Mucosa of rectum (tissue), 2 donors: Measurements from ENCODE around the gene TUBA4A.

Source experiments
- H3K27ac ChIP-seq, 2 donors: one replicate each; pipeline ENCODE4 v1.7.0; 2013; ENCODE audit warnings: inconsistent platforms in 2 of 2, low read depth in 2 of 2, low read length in 2 of 2
- H3K27me3 ChIP-seq, 2 donors: one replicate each; pipeline ENCODE4 v1.7.0; 2013; ENCODE audit warnings: low read length in 2 of 2; ENCODE audit not compliant: control insufficient read depth in 2 of 2, insufficient read depth in 2 of 2
- H3K36me3 ChIP-seq, 2 donors: one replicate each; pipeline ENCODE4 v1.7.0; 2013; ENCODE audit warnings: low read length in 2 of 2; ENCODE audit not compliant: control insufficient read depth in 2 of 2, insufficient read depth in 2 of 2
- H3K4me1 ChIP-seq, 2 donors: one replicate each; pipeline ENCODE4 v1.7.0; 2013; ENCODE audit warnings: low read length in 2 of 2, mild to moderate bottlenecking in 1 of 2; ENCODE audit not compliant: control insufficient read depth in 2 of 2, insufficient read depth in 2 of 2
- H3K4me3 ChIP-seq, 2 donors: one replicate each; pipeline ENCODE4 v1.7.0; 2013; ENCODE audit warnings: low read length in 2 of 2
- H3K9ac ChIP-seq, 2 donors: one replicate each; pipeline ENCODE4 v1.7.0; 2013; ENCODE audit warnings: low read length in 2 of 2, low read depth in 1 of 2, mild to moderate bottlenecking in 1 of 2
- H3K9me3 ChIP-seq, 2 donors: one replicate each; pipeline ENCODE4 v1.7.0; 2013; ENCODE audit warnings: low read length in 2 of 2; ENCODE audit not compliant: control insufficient read depth in 2 of 2
- donor health status: healthy.
- donor health status: Normal muscosa, but diverticular disease.

TUBA4A gene

GRCh38 chr2:219253753-219254589, at the start of gene TUBA4A:
TSS of gene TUBA4A (minus strand) at chr2:219253918. CDS start at chr2:219253858, 60 bp downstream.
- H3K36me3 ChIP-seq, result peaks cover 10 to 14% of the 10 kb centered on the region in 2 donors
- H3K27ac ChIP-seq, result peak within 1 kb of the TSS; percentile 67 to 89
- peak within 1 kb of the TSS; percentile 68 to 89 for H3K4me3 ChIP-seq
- peaks cover 41 to 45% of the 10 kb centered on the region in 2 donors for H3K4me1 ChIP-seq
- peaks cover 0 to 2% of the 10 kb centered on the region in 2 donors for H3K27me3 ChIP-seq
- H3K9me3 ChIP-seq, result no peaks in the 10 kb centered on the region
- H3K9ac ChIP-seq, result peak within 1 kb of the TSS; percentile 86 to 88

DNA sequence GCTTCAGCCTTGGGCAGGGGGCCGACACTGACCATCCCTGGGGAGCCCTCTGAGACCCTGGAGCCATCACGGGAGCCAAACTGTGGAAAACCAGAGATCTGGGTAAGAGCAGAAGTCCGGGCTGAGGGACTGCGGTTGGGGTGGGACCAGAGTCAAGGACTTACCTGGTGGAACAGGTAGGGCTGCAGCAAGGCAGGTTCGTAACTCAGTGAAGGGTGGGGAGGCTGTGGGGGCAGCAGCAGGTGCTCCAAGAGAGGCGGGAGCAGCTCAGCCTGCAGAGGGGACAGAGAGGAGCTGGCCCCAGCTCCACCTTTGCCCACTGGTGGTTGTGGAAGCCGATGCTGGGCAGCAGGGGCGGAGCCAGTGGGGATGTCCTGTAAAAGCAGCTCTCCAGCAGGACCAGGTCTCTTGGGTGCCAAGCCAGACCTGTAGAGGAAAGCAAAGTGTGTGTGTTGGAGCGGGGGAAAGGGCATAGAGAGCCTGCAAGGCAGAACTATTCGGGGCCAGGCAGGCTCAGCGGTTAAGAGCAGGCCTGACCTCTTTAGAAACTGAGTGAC, 48.8 kb upstream of the TUBA4A start:
- H3K36me3 ChIP-seq, result no peaks in the 10 kb centered on the region
- H3K27me3 ChIP-seq, result peaks cover 28 to 34% of the 10 kb centered on the region in 2 donors
- no peak overlapping the region for H3K27ac ChIP-seq
- H3K4me1 ChIP-seq, result peaks cover 0 to 4% of the 10 kb centered on the region in 2 donors
- H3K9ac ChIP-seq, result no peak overlapping the region
- no peak overlapping the region for H3K4me3 ChIP-seq
- no peaks in the 10 kb centered on the region for H3K9me3 ChIP-seq

- Histone ChIP-seq H3K27me3 (peaks cover 28 to 32% of the 10 kb centered on the region in 2 donors), H3K36me3 (no peaks in the 10 kb centered on the region), H3K9me3 (no peaks in the 10 kb centered on the region), H3K9ac (no peak overlapping the region), H3K4me3 (no peak overlapping the region), H3K4me1 (peaks cover 0 to 4% of the 10 kb centered on the region in 2 donors), H3K27ac (no peak overlapping the region)
Observed at GRCh38 chr2:219300022-219300421, 46.3 kb upstream of the TUBA4A start.

- no peak overlapping the region for H3K9ac ChIP-seq
- H3K27ac ChIP-seq, result no peak overlapping the region
- H3K9me3 ChIP-seq, result no peaks in the 10 kb centered on the region
- H3K27me3 ChIP-seq, result peaks cover 28 to 32% of the 10 kb centered on the region in 2 donors
- H3K4me1 ChIP-seq, result peaks cover 0 to 6% of the 10 kb centered on the region in 2 donors
- H3K4me3 ChIP-seq, result no peak overlapping the region
- H3K36me3 ChIP-seq, result no peaks in the 10 kb centered on the region
Observed at GRCh38 chr2:219299372-219299760, 45.6 kb upstream of the TUBA4A start.

DNA sequence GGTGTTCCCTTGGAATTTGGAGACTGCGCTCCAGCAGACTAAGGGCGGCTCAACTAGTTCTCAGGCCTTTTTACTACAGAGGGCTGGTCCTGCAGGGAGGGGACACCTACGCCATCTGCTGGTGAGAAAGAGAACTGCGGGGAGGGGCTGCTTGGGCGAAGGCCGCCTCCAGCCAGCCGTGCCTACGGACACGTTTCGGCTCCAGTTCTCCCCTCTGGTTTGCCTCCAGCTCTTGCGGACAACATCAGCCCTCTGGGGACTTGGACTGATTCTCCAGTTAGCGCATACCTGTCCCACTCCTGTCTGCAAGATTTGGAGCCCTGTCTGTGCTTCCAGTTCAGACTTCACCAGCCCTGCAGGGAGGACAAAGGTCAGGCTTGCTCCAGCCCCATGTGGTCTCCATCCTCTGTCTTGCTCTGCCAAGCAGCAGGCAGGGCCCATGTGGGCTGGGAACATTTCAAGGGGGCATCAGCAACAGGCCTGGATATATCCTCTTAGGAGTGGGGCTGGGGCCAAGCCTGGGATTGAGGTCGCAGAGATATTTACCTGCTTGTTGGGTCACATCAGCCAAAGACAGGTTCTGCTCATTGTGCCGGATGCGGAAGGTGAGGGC, 45.1 kb upstream of the TUBA4A start:
- Histone ChIP-seq H3K4me1 (peaks cover 0 to 9% of the 10 kb centered on the region in 2 donors), H3K27ac (no peak overlapping the region), H3K4me3 (peak overlapping the region; percentile 19 to 42), H3K27me3 (peaks cover 28 to 31% of the 10 kb centered on the region in 2 donors), H3K9me3 (no peaks in the 10 kb centered on the region), H3K36me3 (no peaks in the 10 kb centered on the region), H3K9ac (no peak overlapping the region)

- Histone ChIP-seq H3K9ac (no peak overlapping the region), H3K36me3 (no peaks in the 10 kb centered on the region), H3K4me3 (no peak overlapping the region), H3K9me3 (no peaks in the 10 kb centered on the region), H3K27me3 (peaks cover 22 to 25% of the 10 kb centered on the region in 2 donors), H3K27ac (no peak overlapping the region), H3K4me1 (peaks cover 0 to 9% of the 10 kb centered on the region in 2 donors)
Observed at GRCh38 chr2:219297766-219298456, 44.2 kb upstream of the TUBA4A start.

DNA sequence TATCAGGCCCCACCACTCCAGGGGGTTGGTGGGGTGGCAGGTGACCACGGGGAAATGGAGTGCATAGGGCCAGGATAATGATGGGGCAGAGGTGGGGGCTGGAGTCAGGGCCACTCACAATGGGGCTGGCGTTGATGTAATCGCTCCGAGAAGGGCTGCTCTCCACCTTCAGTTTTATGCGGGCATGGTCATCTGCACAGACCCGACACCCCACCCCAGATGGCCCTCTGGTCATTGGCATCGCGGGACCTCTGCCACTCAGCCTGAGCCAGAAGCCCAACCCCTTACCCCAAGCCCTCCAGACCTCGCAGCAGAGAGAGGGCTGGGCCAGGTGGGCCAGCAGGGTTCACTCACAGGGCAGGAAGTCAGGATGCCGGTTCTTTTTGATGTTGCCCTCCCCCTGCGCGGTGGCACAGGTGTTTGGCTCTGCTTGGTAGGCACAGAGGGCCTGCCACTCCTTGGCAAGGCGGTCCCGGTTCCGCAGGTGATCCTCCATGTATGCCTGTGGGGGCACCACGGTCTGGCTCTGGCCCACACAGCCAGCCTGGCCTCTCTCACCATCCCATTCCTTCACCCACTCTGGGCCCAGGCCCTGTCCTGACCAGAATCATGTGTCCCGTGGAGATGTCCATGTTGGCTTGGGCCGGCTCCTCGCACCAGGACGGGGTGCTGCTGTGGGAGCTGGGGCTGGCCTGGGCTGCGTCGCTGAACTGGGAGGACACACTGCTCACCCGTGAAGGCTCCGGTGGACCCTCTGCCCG, 43.1 kb upstream of the TUBA4A start:
- Histone ChIP-seq H3K4me1 (peaks cover 0 to 9% of the 10 kb centered on the region in 2 donors), H3K9ac (no peak overlapping the region), H3K27me3 (peaks cover 13 to 18% of the 10 kb centered on the region in 2 donors), H3K36me3 (no peaks in the 10 kb centered on the region), H3K9me3 (no peaks in the 10 kb centered on the region), H3K4me3 (no peak overlapping the region), H3K27ac (no peak overlapping the region)

- H3K9ac ChIP-seq, result no peak overlapping the region
- H3K4me1 ChIP-seq, result peaks cover 0 to 9% of the 10 kb centered on the region in 2 donors
- no peaks in the 10 kb centered on the region for H3K9me3 ChIP-seq
- no peak overlapping the region for H3K4me3 ChIP-seq
- H3K36me3 ChIP-seq, result no peaks in the 10 kb centered on the region
- no peak overlapping the region for H3K27ac ChIP-seq
- H3K27me3 ChIP-seq, result peaks cover 7 to 12% of the 10 kb centered on the region in 2 donors
Observed at GRCh38 chr2:219296142-219296541, 42.4 kb upstream of the TUBA4A start.
